Spleen (tissue), 11 donors: ENCODE data around the gene CEACAM21. TPM values are rescaled to one million over a fixed set of nuclear protein-coding genes. Genes with fewer than 3 reads are reported as not detected.
A peak's percentile ranks its signal among the peaks of the same experiment; 100 is the strongest.

Experiments used
- DNase-seq: peaks from one replicate; pipeline ENCODE4 v3.0.0-alpha.2; 2020
- H3K27ac ChIP-seq, 8 donors: fragments of 200-600 bp; sonication (generic) in 7 of 8; 1 replicate in 4 of 8; 2 replicates in 4 of 8; pipeline versions ENCODE4 v1.5.0 to v1.8.0; 2016 to 2021; ENCODE audit warnings: inconsistent platforms in 4 of 8, mild to moderate bottlenecking in 4 of 8, moderate library complexity in 1 of 8
- H3K27me3 ChIP-seq, 7 donors: fragments of 200-600 bp; sonication (generic) in 6 of 7; replicated peaks in 1 of 7; 1 replicate in 4 of 7; 2 replicates in 3 of 7; pipeline versions ENCODE4 v1.5.0 to v1.8.0; 2016 to 2021; ENCODE audit warnings: inconsistent platforms in 3 of 7, mild to moderate bottlenecking in 1 of 7
- H3K36me3 ChIP-seq, 6 donors: fragments of 200-600 bp; sonication (generic) in 5 of 6; 1 replicate in 4 of 6; 2 replicates in 2 of 6; pipeline versions ENCODE4 v1.5.0 to v1.8.0; 2016 to 2021; ENCODE audit warnings: inconsistent platforms in 2 of 6
- H3K4me1 ChIP-seq, 6 donors: fragments of 200-600 bp; sonication (generic) in 5 of 6; 1 replicate in 3 of 6; 2 replicates in 3 of 6; pipeline versions ENCODE4 v1.5.0 to v1.8.0; 2016 to 2021; ENCODE audit warnings: inconsistent platforms in 3 of 6
- H3K4me3 ChIP-seq, 8 donors: fragments of 200-600 bp; sonication (generic) in 7 of 8; 1 replicate in 4 of 8; 2 replicates in 4 of 8; pipeline versions ENCODE4 v1.5.0 to v1.8.0; 2016 to 2021; ENCODE audit warnings: inconsistent platforms in 4 of 8, mild to moderate bottlenecking in 4 of 8, moderate library complexity in 2 of 8
- H3K9me3 ChIP-seq, 8 donors: fragments of 200-600 bp; sonication (generic) in 7 of 8; 1 replicate in 4 of 8; 2 replicates in 4 of 8; pipeline versions ENCODE4 v1.5.0 to v1.8.0; 2016 to 2021; ENCODE audit warnings: inconsistent platforms in 4 of 8
- POLR2A ChIP-seq, 3 donors: fragments of 450-650 bp; IDR thresholded peaks; one replicate each; pipeline ENCODE4 v1.5.1; 2017; ENCODE audit warnings: antibody characterized with exemption in 3 of 3, mild to moderate bottlenecking in 1 of 3
- POLR2AphosphoS5 ChIP-seq, 3 donors: sonication (generic); formaldehyde crosslinking; IDR thresholded peaks; one replicate each; pipeline ENCODE4 v1.5.1; 2017; ENCODE audit warnings: antibody characterized with exemption in 3 of 3
- WGBS, 5 donors: extraction: QIAGEN DNeasy Blood & Tissue Kit in 3 of 5; methylation state at CpG; one replicate each; pipeline versions ENCODE4 v1.1.5 to v1.1.7; 2013 to 2018; 5-methylcytosine and 5-hydroxymethylcytosine counted together
- intact Hi-C: fragments of 100-400 bp; cut with DNase I; formaldehyde crosslinking; loops from one replicate; pipeline ENCODE4 v1.15.0; 2023; ENCODE audit warnings: low total_unique reads
- polyA plus RNA-seq, 3 donors: library from polyadenylated mRNA; stranded (reverse); fragments of 200-250 nt; gene quantifications; one replicate each; pipeline ENCODE4 v1.2.1, GENCODE V29; 2013
- total RNA-seq, 7 donors: library from RNA; depleted of rRNA in 3 of 7; stranded (reverse); fragments of >200 nt in 3 of 7; fragmentation: NEBNext Ultra II Directional in 4 of 7; extraction: Animal tissue kit (Norgen Biotek cat#: 25700) in 4 of 7; gene quantifications; one replicate each; pipeline versions ENCODE4 v1.1.0 to v1.2.1, GENCODE V29; 2016 to 2021
- TF ChIP-seq, protein P1 (sequence below), 11 experiments: fragments of 200-600 bp in 7 of 11; fragments of 450-650 bp in 4 of 11; sonication (generic) in 4 of 11; IDR thresholded peaks in 8 of 11; conservative IDR thresholded peaks in 3 of 11; 1 replicate in 7 of 11; 2 replicates in 4 of 11; pipeline versions ENCODE4 v1.4.0 to v1.8.0; 2016 to 2021; ENCODE audit warnings: antibody characterized with exemption in 11 of 11, inconsistent platforms in 4 of 11, mild to moderate bottlenecking in 1 of 11
- donor health status: healthy with polysubstance abuse.
- donor health status: DM: no; HTN: no; CAD: no; lungs with moderate emphysema.
- donor health status: DM: no; HTN: no; CAD: no.
- donor health status: Bipolar disorder and iron deficiency.
- donor health status: healthy.
- donor health status: DM: no; HTN: no; CAD: no.
- donor health status: DM: yes; HTN: yes; CAD: no.

CEACAM21 gene
- total and polyA plus RNA-seq, 10 donors = 10.3 to 22.9 (median 19.2) TPM

DNA sequence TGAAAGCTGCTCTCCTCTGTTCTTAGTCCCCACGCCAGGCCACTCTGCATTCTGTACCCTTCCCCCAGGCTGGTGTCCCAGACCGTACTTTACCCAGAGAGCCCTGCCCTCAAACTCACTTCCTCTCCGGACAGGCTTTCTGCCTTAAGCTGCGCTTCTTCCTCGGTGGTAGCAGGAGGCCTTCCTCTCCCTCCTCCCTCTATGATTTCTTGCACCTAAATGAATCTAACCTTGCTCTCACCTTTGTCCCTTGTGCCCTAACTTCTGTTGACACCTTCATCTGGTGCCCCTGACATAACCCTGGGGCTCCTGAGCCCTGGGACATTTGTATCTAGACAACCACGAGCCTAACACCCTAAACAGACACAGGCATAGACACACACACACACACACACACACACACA, 29.6 kb upstream of the CEACAM21 start:
- peaks cover 38 to 99% (median 73%) of the 10 kb centered on the region in 6 donors for H3K4me1 ChIP-seq
- WGBS, 5 donors = 7 to 17% (median 9%) methylated on average over 6 of the region's 6 CpGs
- TF ChIP-seq POLR2A (IDR thresholded peaks at IDR 0.05) (peak in 1 of 3 donors; percentile 36), POLR2AphosphoS5 (IDR thresholded peaks at IDR 0.05) (peak in 2 of 3 donors; percentile 70 to 88)
- TF ChIP-seq, protein P1, sequence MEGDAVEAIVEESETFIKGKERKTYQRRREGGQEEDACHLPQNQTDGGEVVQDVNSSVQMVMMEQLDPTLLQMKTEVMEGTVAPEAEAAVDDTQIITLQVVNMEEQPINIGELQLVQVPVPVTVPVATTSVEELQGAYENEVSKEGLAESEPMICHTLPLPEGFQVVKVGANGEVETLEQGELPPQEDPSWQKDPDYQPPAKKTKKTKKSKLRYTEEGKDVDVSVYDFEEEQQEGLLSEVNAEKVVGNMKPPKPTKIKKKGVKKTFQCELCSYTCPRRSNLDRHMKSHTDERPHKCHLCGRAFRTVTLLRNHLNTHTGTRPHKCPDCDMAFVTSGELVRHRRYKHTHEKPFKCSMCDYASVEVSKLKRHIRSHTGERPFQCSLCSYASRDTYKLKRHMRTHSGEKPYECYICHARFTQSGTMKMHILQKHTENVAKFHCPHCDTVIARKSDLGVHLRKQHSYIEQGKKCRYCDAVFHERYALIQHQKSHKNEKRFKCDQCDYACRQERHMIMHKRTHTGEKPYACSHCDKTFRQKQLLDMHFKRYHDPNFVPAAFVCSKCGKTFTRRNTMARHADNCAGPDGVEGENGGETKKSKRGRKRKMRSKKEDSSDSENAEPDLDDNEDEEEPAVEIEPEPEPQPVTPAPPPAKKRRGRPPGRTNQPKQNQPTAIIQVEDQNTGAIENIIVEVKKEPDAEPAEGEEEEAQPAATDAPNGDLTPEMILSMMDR (IDR thresholded peaks at IDR 0.05 in 8 of 11, conservative IDR thresholded peaks at IDR 0.05 in 3 of 11) = no peak
- peak overlapping the region in 3 of 8 donors; percentile 19 to 60 (median 28) for H3K4me3 ChIP-seq
- H3K27ac ChIP-seq = peak overlapping the region; percentile 53 to 91 (median 86)
- no peaks in the 10 kb centered on the region for H3K9me3 ChIP-seq
- intact Hi-C loops = no loop called here
- no peaks in the 10 kb centered on the region for H3K36me3 ChIP-seq
- H3K27me3 ChIP-seq = no peaks in the 10 kb centered on the region
- DNase-seq = peak; percentile 87

DNA sequence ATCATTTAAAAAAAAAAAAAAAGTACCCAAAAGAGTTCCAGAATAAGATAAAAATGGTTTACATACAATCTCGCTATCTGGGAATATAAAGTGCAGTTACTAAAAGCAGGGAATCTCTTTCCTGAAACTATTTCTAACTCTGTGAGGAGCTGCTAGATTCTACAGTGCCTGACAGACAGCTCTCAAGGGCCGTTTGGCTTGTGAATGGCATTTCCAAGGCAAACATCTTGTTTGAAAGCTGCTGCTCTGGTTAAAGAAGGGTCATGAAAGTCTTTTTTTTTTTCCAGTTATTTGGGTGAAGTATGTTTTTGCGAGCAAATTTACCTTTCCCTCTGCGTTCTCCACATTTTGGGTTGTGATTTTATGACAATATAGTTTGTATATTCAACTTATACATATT, 29.0 kb upstream of the CEACAM21 start:
- intact Hi-C loops = no loop called here

DNA sequence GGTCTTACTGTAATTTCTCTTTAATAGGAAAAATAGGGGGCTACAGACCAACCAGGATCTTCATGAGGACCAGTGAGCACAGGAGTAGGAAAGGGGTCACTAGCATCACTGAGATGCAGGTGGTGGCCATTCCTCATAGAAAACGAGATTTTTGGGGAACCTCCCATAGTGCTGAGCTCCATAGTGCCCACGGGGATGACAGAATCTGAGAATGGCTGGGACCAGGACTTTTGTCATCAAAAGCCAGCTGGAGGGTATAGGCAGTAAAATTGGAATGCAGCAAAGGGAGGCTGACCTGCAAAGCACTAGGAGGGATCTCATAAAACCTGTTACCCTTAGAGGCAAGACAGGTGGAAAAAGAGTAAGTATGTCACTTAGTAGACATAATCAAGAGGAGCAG, 28.4 kb upstream of the CEACAM21 start:
- Histone ChIP-seq H3K4me3 (no peak overlapping the region), H3K4me1 (peaks cover 38 to 99% (median 75%) of the 10 kb centered on the region in 6 donors), H3K9me3 (no peaks in the 10 kb centered on the region), H3K27me3 (no peaks in the 10 kb centered on the region), H3K27ac (peak overlapping the region in 6 of 8 donors; percentile 30 to 91 (median 86)), H3K36me3 (no peaks in the 10 kb centered on the region)
- 63 to 74% (median 68%) methylated on average over 2 of the region's 2 CpGs for WGBS, 5 donors
- intact Hi-C loops = no loop called here
- DNase-seq = no peak
- TF ChIP-seq, protein P1 (IDR thresholded peaks at IDR 0.05 in 8 of 11, conservative IDR thresholded peaks at IDR 0.05 in 3 of 11) = no peak
- TF ChIP-seq POLR2AphosphoS5 (IDR thresholded peaks at IDR 0.05) (no peak), POLR2A (IDR thresholded peaks at IDR 0.05) (no peak)

More for the DNA sequence above, 29.0 kb upstream of the CEACAM21 start:
- TF ChIP-seq POLR2AphosphoS5 (IDR thresholded peaks at IDR 0.05) (no peak), POLR2A (IDR thresholded peaks at IDR 0.05) (no peak)
- TF ChIP-seq, protein P1 (IDR thresholded peaks at IDR 0.05 in 8 of 11, conservative IDR thresholded peaks at IDR 0.05 in 3 of 11) = no peak
- Histone ChIP-seq H3K27ac (peak overlapping the region; percentile 53 to 91 (median 86)), H3K4me1 (peaks cover 38 to 99% (median 75%) of the 10 kb centered on the region in 6 donors), H3K36me3 (no peaks in the 10 kb centered on the region), H3K27me3 (no peaks in the 10 kb centered on the region), H3K9me3 (no peaks in the 10 kb centered on the region), H3K4me3 (peak overlapping the region in 1 of 8 donors; percentile 60)
- 78 to 83% (median 80%) methylated on average over 4 of the region's 4 CpGs for WGBS, 5 donors
- no peak for DNase-seq

DNA sequence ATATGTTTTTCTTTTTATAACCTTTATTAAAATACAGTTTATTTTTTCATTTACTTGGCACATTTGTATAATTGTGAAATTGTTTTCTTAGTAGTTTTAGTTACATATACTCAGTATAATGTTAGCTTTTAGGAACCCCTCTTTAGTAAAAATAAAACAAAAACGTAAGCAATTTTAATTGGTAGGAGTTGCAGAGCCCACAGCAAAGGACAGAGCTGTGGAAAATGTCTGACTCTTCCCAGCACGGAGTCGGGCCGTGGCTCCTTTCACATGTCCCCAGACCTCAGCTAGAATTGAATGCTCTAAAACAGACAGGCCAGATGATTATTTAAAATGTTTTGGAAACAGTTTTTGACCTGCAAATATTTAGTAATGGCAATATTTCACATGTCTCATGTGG, 27.9 kb upstream of the CEACAM21 start:
- H3K27me3 ChIP-seq = no peaks in the 10 kb centered on the region
- H3K9me3 ChIP-seq = no peaks in the 10 kb centered on the region
- H3K4me1 ChIP-seq = peaks cover 38 to 99% (median 75%) of the 10 kb centered on the region in 6 donors
- H3K36me3 ChIP-seq = no peaks in the 10 kb centered on the region
- TF ChIP-seq, protein P1 (IDR thresholded peaks at IDR 0.05 in 8 of 11, conservative IDR thresholded peaks at IDR 0.05 in 3 of 11) = no peak
- TF ChIP-seq POLR2AphosphoS5 (IDR thresholded peaks at IDR 0.05) = no peak
- no peak overlapping the region for H3K4me3 ChIP-seq
- H3K27ac ChIP-seq = peak overlapping the region; percentile 64 to 91 (median 86)
- DNase-seq = no peak
- intact Hi-C loops = no loop called here
- 66 to 84% (median 80%) methylated on average over 4 of the region's 4 CpGs for whole genome bisulfite sequencing, 5 donors
